NCI-H460 (cell line): ENCODE results near the gene CAPG. TPM values are rescaled to one million over a fixed set of nuclear protein-coding genes. Genes with fewer than 3 reads are reported as not detected.
"Not testable (repeated sequence)": the region's sequence is repeated elsewhere in the genome, so short reads cannot be mapped to it uniquely, and the experiment has no call there.

Experiments
- DNase-seq: peaks from one replicate; pipeline ENCODE4 v3.0.0-alpha.2; 2016; ENCODE audit warnings: low read depth; ENCODE audit errors: extremely low read depth
- total RNA-seq: library from RNA; depleted of rRNA; stranded (reverse); fragments of >200 nt; shearing (Covaris generic); gene quantifications from 2 replicates; pipeline ENCODE4 v1.2.3, GENCODE V29; 2014

The CAPG gene
- total RNA-seq, 1 experiment from 2014 or later: 95.2 TPM

GRCh38 chr2:85421260-85422071, 11.3 kb upstream of the CAPG start:
- DNase-seq: peak; percentile 64

DNA sequence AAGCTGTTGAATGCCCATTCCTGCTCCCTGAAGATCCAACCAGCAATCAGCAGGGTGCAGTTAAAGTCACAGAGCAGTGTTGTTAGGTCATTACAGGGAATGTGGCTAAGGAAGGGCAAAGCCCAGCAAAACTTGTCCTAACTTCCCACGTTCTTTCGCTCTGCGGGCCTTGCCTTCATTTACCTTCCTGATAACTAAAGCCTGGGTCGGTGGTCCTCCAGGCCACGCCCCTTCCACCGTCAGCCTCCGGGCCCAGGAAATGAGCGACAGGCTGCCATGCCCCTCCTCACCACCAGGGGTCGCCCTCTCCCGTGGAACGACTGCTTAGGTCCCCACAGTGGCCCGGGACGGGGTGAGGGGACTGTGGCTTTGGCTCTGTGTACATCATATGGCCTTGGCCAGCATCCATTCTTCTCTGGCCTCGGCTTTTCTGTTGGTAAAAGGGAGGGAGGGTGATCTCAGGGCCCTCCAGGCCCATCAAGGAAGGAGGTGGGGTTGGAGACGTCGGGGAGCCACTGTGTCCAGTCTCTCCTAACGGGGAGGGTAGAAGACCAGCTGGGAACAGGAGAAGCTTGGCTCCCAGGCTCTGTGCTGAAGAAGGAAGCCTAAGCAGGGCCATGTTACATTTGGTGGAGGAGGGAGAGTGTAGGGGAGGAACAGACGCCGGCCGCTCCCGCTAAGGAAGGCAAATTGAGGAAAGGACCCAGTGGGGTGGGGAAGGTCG, 10.5 kb upstream of the CAPG start:
- peak; percentile 83 for DNase-seq

DNA sequence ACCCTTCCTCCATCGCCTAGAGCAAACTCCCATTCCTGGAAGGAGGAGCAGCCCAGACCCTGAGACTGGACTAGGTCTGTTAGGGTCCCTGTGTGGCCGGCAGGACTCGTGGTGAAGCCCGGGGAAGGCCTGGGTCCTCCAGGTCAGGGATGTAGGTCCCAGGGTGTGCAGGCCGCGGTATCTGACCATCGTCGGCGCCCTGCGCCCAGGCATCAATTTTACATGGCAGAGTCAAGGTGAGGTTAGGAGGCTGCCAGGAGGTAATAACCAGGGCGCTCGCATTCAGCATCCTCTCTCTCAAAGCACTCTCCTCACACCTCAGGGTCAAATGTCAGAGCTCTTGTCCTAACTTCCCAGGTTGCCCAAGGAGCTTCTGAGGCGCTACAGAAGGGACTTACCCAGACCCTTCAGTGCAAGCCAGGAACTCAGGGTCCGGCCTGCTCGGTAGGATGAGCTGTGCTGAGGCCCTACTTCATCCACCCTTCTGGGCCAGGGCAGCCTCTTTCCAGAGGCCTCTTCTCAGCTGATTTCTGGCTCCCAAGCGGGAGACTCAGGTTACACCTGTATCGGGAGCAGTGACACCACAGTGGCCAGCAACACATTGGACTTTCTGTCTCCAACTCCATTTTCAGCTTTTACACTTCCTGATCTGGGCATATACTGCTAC, 9.0 kb upstream of the CAPG start:
- DNase-seq: no peak

DNA sequence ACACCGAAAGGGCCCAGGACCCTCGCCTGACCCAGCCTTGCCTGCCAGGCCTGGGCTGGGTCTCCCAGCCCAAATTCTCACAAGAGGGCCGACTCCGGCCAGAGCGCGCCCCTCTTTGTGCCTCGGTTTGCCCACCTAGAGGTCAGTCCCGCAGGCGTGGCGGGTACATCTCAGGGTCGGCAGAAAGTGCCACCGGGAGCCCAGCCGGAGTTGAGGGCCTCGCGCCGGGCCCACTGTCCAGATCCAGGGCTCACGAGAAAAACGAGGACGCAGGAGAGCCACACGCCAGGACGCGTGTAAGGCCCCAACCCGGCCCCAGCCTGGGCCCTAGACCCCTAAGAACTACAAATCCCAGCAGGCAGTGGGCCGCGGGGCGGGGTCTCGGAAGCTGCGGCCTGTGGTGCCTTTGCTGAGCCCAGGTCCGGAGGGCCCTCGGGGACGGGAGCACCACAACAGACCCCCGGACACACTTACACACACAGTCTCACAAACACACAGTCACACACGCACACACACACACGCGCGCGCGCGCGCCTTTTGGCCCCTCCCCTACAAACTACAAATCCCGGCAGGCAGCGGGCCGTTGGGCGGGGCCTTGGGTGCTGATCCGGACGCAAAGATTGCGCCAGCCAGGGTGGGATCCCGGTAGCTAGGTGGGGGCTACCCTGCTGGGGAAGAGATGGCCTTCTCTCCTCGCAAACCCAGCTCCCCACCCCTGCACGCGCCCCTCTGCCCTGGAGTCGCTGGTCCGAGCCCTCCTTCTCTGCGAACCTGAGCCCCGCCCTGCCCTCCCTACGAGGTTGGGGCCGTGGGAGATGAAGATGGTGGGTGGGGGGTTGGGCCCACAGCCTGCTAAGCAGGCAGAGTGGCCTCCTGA, 8.2 kb upstream of the CAPG start, which contains the start of gene SH2D6:
SH2D6 (plus strand) TSS at position 583 of the 877 bp plus-strand sequence. CDS start 10,752 bp downstream, outside the sequence.
- DNase-seq: peak; percentile 73

DNA sequence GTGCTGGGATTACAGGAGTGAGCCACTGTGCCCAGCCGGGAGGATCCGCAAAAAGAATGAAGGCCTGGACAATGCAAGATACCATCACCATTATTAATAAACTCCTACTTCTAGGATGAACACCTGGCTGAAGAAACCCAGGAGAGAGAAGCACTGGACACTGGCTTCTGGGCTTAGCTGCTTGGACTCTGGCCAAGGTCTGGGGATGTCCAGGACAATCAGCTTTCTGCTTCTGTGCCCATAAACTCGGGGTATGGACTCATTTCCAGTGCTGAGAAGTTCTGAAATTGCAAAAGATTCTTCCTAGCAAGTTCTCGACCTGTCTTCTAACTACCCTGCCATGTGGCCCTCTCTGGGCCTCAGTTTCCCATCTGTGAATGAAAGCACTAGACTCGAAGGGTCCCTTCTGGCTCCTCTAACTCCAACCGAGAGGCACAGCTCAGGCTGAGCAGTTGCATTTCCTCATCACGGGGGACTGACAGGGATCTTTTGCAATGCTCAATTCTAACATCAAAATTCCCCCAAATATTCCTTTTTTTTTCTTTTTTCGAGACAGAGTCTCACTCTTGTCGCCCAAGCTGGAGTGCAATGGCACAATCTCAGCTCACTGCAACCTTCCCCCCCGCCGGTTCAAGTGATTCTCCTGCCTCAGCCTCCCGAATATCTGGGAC, 5.9 kb upstream of the CAPG start:
- no peak for DNase-seq

DNA sequence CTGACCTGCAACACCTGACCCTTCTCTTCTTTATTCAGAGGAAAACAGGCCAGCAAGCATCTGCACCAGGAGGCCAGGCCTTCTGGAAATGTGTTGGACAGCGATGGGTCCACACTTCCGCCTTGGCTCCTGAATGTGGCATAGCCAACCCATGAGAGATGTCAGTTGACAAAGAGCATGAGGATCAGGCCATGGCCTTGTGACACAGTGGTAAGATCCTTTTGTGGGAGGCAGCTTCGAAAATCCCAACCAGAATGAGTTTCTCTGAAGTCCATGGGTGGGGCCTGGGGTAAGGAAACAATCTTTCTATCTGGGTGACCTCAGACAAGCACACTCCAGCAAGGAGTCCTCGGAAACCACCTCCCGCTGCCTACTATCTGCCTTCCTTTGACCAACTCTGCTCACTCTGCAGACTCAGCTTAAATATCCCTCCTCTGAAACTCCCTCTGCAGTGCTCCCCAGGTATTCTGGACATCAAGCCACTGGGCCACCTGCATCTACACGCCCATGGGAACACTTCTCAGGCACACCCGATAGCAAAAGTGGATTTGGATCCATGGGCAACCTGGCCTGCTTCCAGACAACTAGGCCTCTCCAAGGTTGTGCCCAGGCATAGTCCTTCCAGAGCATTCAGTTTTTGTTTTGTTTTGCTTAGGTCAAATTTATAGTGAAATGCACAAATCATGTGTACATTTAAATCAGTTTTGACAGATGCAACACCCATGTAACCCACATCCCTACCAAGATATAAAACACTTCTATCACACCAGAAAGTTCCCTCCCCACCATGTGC, 4.8 kb upstream of the CAPG start:
- no peak for DNase-seq

DNA sequence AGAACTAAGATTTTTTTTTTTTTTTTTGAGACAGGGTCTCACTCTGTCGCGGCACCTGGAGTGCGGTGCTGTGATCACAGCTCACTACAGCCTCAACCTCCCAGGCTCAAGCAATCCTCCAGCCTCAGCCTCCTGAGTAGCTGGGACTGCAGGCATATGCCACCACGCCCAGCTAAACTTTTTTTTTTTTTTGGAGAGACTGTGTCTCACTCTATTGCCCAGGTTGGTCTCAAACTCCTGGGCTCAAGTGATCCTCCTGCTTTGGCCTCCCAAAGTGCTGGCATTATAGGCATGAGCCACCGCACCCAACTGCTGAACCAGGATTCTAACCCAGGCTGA, 4.2 kb upstream of the CAPG start:
- not testable (repeated sequence) for DNase-seq

DNA sequence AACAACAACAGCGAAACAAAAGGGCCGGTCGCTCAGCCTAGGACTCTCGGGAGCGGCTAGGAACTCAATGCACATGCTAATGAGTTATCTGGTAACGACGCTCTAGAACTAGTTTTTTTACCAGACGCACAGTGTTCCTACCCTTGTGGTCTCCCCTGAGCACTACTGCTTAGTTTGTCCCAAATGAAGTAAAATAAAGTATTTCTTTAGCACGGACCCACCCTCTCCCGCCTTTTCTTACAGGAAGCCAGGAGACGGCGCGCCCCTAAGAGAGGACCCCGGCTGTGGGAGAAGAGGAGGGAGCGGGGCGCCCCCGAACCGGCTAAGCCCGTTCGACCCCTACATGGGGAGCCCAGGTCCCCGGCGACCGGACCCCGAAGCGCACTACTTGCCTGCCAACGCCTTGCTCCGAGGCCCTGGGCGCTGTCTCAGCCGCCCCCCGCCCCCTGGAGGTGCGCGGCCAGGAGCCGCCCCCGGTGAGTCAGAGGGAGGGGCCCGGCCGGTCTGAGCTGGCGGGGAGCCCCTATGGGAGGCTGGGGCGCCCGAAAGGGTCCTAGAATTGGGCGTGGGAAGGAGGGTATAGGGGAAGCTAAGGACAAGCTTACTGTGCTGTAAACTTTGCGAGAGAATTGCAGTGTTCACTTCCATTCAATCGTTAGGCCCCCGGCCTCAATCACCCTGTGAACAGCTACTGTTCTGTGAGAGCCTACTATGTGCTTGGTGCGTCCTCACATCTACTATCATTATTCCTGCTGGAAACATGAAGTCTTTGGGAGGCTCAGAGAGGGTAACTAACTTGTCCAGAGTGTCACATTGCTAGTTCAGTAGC, 3.6 kb upstream of the CAPG start:
- DNase-seq: no peak

- DNase-seq: no peak
Measured at GRCh38 chr2:85411405-85411748, 1.2 kb upstream of the CAPG start.

DNA sequence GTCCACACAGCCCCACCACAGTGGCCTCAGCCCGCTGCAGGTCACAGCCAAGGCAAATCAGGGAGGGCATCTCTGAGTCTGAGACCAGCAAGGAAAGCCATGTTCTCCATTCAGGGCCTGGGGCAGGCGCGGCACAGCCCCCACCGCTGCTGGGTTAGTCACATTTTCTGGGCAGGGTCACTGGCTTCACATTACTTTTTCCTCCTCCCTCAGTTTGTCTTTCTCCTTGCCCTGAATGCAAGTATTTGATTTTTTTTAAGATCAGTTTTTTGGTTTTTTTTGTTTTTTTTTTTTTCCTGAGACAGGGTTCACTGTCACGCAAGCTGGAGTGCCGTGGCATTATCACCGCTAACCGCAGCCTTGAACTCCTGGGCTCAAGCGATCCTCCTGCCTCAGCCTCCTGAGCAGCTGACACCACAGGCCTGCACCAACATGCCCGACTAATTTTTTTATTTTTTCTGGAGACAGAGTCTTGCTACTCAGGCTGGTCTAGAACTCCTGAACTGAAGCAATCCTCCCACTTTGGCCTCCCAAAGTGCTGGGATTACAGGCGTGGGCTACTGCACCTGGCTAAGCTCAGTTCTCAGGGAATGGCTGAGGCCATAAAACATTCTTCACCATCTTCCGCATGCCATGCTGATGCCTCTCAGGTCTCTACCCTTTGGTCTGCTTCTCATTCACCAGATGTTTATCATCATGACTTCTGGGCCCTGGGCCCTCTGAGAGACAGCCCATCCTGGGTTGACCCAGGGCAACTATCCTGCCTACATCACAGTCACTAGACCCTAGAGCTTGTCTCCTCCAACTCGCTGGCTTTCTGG, 628 bp upstream of the CAPG start:
- no peak for DNase-seq

DNA sequence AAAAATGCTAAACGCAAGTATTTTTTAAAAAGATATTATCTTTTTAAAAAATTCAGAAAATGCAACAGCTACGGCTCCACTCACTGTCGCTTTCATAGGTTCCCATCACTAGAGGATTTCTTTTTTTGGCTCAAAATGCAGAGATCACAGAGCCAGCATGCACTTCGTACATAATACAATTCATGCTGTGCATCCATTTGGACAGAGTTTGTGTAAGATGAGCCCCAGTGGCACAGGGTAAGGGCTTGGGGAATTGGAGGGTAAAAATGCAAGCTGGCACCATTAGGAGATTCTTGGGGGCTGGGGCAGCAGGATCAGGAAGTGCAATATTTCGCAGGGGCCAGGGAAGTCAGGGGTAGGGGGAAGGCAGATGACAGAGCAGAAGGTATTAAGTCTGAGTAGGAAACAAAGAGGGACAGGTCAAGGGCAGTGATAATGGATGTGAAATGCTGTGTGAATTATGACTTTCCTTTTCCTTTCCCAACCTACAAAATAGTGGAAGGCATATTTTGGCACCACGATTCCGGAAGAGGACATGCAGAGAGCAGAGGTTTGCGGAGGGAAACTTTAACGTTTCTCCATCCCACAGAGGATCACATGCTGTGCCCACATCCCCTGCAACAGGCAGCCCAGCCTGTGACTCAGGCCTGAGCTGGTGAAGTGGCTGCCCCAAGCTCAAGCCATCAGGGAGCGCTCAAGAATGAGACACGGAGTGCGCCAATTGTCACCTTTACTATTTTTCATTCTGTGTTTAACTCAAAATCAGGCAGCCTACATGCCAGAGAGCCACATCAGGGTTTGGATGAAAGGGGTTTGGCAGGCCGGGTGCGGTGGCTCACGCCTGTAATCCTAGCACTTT, 4.7 kb downstream of the CAPG start:
- DNase-seq: no peak

DNA sequence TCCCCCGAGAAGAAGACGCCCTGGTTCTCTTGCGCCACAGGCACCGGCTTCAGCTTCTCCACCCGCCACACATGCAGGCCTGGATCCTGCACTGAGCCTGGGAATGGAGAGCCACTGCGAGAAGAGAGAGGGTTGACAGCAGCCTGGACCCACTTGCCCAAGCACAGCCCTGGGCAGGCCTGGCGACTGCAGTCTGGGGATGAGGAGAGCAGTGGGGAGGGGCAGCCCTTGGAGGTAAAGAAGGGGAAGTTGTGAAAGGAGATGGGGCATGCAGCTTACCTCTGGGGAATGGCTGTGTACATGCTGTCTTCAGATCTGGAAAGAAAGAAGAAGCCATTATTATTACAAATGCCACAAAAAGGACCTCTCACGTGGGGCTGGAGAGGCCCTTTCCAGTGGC, 8.3 kb downstream of the CAPG start:
- DNase-seq: no peak

- DNase-seq: no peak
Measured at GRCh38 chr2:85401464-85401805, 8.7 kb downstream of the CAPG start.

GRCh38 chr2:85400541-85401463, 9.4 kb downstream of the CAPG start:
- DNase-seq: no peak

DNA sequence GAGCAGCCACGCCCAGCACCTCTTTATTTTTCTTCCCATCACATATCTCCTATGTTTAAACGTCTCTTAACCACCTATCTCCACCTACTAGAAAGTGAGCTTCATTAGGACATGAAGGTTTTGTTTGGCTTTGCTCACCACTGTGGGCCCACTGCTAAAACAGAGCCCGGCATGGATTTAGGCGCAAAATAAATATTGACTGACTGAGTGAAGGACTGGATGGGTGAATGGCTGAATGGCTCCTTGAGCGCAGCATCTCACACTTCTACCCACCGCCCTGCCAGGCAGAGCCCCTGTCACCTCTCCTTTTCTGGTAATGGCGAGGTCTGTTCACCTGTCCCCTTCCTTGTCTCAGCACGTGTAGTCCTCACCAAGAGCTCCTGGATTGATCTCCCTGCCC, 10.1 kb downstream of the CAPG start:
- no peak for DNase-seq

DNA sequence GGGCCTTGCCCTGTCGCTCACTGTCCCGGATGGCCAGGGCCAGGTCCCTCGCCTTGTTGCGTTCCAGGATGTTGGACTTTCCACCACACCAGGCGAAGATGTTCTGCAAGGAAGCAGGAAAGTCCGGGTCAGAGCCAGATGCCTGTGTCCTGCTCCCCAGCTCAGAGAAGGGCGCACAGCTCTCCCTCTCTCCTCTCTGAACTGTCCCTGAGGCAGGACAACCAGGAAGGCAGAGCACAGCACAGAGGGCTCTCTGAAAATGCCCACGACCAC, 11.0 kb downstream of the CAPG start:
- DNase-seq: no peak
